Transverse colon (tissue), 4 donors: ENCODE measurements around the gene ZMYM4. TPM values are rescaled to one million over a fixed set of nuclear protein-coding genes. Genes with fewer than 3 reads are reported as not detected.

Source experiments
- DNase-seq: peaks from one replicate; pipeline ENCODE4 v3.0.0-alpha.2; 2019
- H3K27ac ChIP-seq, 4 donors: fragments of 200-600 bp; sonication (generic); 2 replicates each; pipeline ENCODE4 v1.5.1; 2016 to 2018; ENCODE audit warnings: inconsistent platforms in 4 of 4
- H3K27me3 ChIP-seq: fragments of 200-600 bp; sonication (generic); 2 replicates; pipeline ENCODE4 v1.5.1; 2017; ENCODE audit warnings: inconsistent platforms
- H3K36me3 ChIP-seq, 4 donors: fragments of 200-600 bp; sonication (generic); 2 replicates each; pipeline ENCODE4 v1.5.1; 2017 to 2019; ENCODE audit warnings: inconsistent platforms in 4 of 4
- H3K4me1 ChIP-seq, 4 donors: fragments of 200-600 bp; sonication (generic); 2 replicates each; pipeline ENCODE4 v1.5.1; 2017 to 2020; ENCODE audit warnings: inconsistent platforms in 4 of 4
- H3K4me3 ChIP-seq, 4 donors: fragments of 200-600 bp; sonication (generic); 1 replicate in 1 of 4; 2 replicates in 3 of 4; pipeline versions ENCODE4 v1.5.1 to v1.6.1; 2017 to 2019; ENCODE audit warnings: inconsistent platforms in 4 of 4
- H3K9me3 ChIP-seq, 2 donors: fragments of 200-600 bp; sonication (generic); 2 replicates each; pipeline ENCODE4 v1.5.1; 2017 to 2019; ENCODE audit warnings: inconsistent platforms in 2 of 2
- EP300 ChIP-seq: sonication (generic); formaldehyde crosslinking; IDR thresholded peaks from one replicate; pipeline ENCODE4 v1.6.1; 2017; ENCODE audit warnings: antibody characterized with exemption, low read depth
- POLR2A ChIP-seq: fragments of 450-650 bp; IDR thresholded peaks from one replicate; pipeline ENCODE4 v1.6.1; 2016; ENCODE audit warnings: antibody characterized with exemption, mild to moderate bottlenecking, moderate library complexity
- POLR2AphosphoS5 ChIP-seq, 3 donors: sonication (generic); formaldehyde crosslinking; IDR thresholded peaks; one replicate each; pipeline ENCODE4 v1.6.1; 2016; ENCODE audit warnings: antibody characterized with exemption in 3 of 3
- WGBS, 2 donors: methylation state at CpG; one replicate each; pipeline ENCODE4 v1.1.5; 2018; ENCODE audit warnings: low coverage in 1 of 2; 5-methylcytosine and 5-hydroxymethylcytosine counted together
- in situ Hi-C, 4 donors: fragments of 200-750 bp; cut with MboI; loops; one replicate each; pipeline versions ENCODE4 v1.15.0 to v1.15.1; 2017; ENCODE audit warnings: low sequenced_read_pairs in 3 of 4, low pct_ligation_motif_present in 1 of 4, low pct_unique_long_range_greater_than_20kb in 1 of 4
- intact Hi-C: fragments of 100-400 bp; cut with DNase I; formaldehyde crosslinking; loops from one replicate; pipeline ENCODE4 v1.15.1; 2023; ENCODE audit warnings: low total_unique reads
- total RNA-seq, 4 donors: library from RNA; depleted of rRNA; stranded (reverse); fragments of >200 nt; gene quantifications; one replicate each; pipeline ENCODE4 v1.1.0, GENCODE V29; 2016
- TF ChIP-seq, protein P1 (sequence below), 5 experiments: fragments of 200-600 bp in 3 of 5; fragments of 450-650 bp in 2 of 5; sonication (generic) in 3 of 5; IDR thresholded peaks; 1 replicate in 2 of 5; 2 replicates in 3 of 5; pipeline ENCODE4 v1.5.1; 2016 to 2017; ENCODE audit warnings: antibody characterized with exemption in 5 of 5, inconsistent platforms in 3 of 5, mild to moderate bottlenecking in 2 of 5, moderate library complexity in 1 of 5

ZMYM4 gene
- total RNA-seq, 4 donors from 2014 or later: 7.9 to 27.9 (median 25.5) TPM

DNA sequence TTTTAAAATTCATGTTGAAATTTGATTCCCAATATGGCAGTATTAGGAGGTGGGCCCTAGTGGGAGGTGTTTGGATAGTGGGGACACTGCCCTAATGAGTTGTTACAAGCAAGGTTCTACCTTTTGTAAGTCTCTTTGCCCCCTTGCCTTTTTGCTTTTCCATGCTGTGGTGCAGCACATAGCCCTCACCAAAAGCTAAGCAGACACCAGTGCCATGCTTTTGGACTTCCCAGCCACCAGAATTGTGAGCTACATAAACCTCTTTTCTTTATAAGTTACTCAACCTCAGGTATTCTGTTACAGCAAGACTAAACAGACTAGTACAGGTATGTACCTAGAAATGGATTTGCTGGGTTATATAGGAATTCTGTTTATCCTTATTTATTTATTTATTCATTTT is 13.7 kb downstream of the ZMYM4 start:
- TF ChIP-seq, protein P1, sequence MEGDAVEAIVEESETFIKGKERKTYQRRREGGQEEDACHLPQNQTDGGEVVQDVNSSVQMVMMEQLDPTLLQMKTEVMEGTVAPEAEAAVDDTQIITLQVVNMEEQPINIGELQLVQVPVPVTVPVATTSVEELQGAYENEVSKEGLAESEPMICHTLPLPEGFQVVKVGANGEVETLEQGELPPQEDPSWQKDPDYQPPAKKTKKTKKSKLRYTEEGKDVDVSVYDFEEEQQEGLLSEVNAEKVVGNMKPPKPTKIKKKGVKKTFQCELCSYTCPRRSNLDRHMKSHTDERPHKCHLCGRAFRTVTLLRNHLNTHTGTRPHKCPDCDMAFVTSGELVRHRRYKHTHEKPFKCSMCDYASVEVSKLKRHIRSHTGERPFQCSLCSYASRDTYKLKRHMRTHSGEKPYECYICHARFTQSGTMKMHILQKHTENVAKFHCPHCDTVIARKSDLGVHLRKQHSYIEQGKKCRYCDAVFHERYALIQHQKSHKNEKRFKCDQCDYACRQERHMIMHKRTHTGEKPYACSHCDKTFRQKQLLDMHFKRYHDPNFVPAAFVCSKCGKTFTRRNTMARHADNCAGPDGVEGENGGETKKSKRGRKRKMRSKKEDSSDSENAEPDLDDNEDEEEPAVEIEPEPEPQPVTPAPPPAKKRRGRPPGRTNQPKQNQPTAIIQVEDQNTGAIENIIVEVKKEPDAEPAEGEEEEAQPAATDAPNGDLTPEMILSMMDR (IDR thresholded peaks at IDR 0.05): no peak
- TF ChIP-seq POLR2A: no peak
- no peak for TF ChIP-seq EP300
- no peak for TF ChIP-seq POLR2AphosphoS5 (IDR thresholded peaks at IDR 0.05)

DNA sequence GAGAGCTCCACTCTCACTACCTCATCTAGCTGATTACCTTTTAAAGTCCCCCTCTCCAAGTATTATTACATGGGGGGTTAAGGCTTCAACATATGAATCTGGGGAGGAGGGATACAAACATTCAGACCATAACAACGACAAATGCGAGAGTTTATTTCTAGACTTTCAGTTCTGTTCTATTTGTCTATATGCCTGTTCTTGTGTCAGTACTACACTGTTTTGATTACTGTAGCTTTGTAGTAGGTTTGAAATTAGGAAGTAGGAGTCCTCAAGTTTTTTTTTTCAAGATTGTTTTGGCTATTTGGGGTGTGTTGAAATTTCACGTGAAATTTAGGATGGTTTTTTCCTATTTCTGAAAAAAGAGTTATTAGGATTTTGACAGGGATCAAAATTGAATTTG is 16.3 kb downstream of the ZMYM4 start:
- Histone ChIP-seq H3K9me3 (peaks cover 0 to 4% of the 10 kb centered on the region in 2 donors), H3K36me3 (peaks cover 0 to 6% (median 0%) of the 10 kb centered on the region in 4 donors), H3K27me3 (no peaks in the 10 kb centered on the region), H3K27ac (no peak overlapping the region), H3K4me1 (peaks cover 0 to 24% (median 11%) of the 10 kb centered on the region in 4 donors), H3K4me3 (no peak overlapping the region)
- in situ Hi-C loops: no loop called here
- TF ChIP-seq POLR2A (no peak), EP300 (no peak), POLR2AphosphoS5 (IDR thresholded peaks at IDR 0.05) (no peak)
- TF ChIP-seq, protein P1 (IDR thresholded peaks at IDR 0.05): no peak
- intact Hi-C loops: loop anchor here (5.0 kb wide), 1 partner anchor 78 kb away; no protein-coding TSS in a partner anchor
- no peak for DNase-seq
- 94 to 100% methylated on average over 3 of the region's 3 CpGs for WGBS, 2 donors

More for the DNA sequence above, 13.7 kb downstream of the ZMYM4 start:
- H3K4me3 ChIP-seq: no peak overlapping the region
- intact Hi-C loops: loop anchor here (5.0 kb wide), 1 partner anchor 75 kb away; no protein-coding TSS in a partner anchor
- H3K9me3 ChIP-seq: peaks cover 0 to 4% of the 10 kb centered on the region in 2 donors
- DNase-seq: no peak
- in situ Hi-C loops: no loop called here
- no peaks in the 10 kb centered on the region for H3K27me3 ChIP-seq
- H3K27ac ChIP-seq: no peak overlapping the region
- H3K36me3 ChIP-seq: peaks cover 0 to 6% (median 0%) of the 10 kb centered on the region in 4 donors
- peaks cover 0 to 2% (median 0%) of the 10 kb centered on the region in 4 donors for H3K4me1 ChIP-seq

DNA sequence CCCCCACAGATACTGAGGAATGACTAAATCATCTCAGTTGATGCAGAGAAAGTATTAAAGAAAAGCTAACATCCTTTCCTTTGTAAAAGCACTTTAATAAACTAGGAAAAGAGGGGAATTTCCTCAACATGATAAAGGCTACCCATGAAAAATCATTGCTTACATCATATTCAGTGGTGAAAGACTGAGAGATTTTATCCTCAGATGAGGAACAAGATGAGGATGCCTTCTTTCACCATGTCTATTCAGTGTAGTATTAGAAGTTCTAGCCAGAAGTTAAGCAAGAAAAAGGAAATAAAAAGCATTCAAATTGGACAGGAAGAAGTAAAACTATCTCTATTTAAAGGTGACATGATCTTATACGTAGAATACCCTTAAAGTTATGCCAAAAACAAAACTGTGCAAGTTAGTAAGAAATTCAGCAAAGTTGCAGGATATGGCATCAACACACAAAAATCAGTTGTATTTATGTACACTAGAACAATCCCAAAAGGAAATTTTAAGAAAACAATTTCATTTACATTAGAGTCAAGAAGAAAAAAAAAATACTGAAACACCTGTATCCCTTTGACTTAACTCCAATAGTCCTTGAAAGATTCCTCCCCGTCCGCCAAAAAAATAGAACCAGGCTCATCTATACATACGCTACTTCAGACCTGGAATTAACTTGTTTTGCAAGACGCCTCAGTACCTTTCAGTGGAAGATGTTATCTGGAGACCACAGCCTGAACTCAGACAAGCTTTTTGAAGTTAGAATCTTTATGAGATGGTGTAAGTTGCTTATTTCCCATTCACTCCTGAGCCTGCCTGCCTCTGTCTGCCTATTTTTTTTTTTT is 17.5 kb downstream of the ZMYM4 start:
- WGBS, 2 donors: 96% methylated on average over 5 of the region's 5 CpGs
- intact Hi-C loops (no loop called here), in situ Hi-C loops (no loop called here)
- TF ChIP-seq POLR2A (no peak), POLR2AphosphoS5 (IDR thresholded peaks at IDR 0.05) (no peak), EP300 (no peak)
- TF ChIP-seq, protein P1 (IDR thresholded peaks at IDR 0.05): no peak
- peaks cover 0 to 4% of the 10 kb centered on the region in 2 donors for H3K9me3 ChIP-seq
- H3K36me3 ChIP-seq: peaks cover 0 to 6% (median 0%) of the 10 kb centered on the region in 4 donors
- H3K4me3 ChIP-seq: no peak overlapping the region
- no peak for DNase-seq
- H3K27ac ChIP-seq: no peak overlapping the region
- peaks cover 0 to 26% (median 11%) of the 10 kb centered on the region in 4 donors for H3K4me1 ChIP-seq
- H3K27me3 ChIP-seq: no peaks in the 10 kb centered on the region

DNA sequence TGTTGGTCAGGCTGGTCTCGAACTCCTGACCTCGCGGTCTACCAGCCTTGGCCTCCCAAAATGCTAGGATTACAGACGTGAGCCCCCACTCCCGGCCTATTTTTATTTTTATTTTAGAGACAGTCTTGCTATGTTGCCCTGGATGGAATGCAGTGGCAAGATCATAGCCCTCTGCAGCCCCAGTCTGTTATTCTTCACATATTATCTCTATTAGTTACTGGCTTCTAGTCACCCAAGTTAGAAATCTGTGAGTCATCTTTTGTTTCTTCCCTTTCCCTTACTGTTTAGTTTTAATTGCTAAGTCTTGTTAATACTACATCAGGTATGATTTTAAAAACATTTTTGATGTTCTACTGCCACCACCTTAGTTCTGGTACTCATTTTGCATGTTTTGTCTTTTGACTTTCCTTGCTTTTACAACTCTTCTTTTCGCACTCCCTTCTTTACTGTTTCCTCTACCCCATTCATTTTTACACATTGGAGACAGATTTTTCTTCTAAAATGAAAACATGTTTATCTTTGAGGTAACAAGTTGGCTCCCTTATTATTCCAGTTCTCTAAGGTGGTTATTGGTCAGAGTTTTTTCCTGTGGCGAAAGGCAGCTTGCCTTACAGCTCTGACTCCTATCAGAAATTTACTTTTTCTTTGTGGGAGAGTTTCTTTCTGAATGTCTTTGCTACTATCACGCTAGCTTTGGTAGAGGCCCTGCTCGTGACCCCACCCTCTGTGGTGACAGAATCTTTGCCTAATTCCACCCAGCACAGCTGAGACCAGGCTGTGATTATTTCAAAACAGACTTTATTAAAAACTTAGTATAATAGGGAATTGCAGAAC is 19.5 kb downstream of the ZMYM4 start:
- Histone ChIP-seq H3K27ac (peak overlapping the region in 2 of 4 donors; percentile 4 to 22), H3K4me3 (no peak overlapping the region), H3K4me1 (peaks cover 0 to 26% (median 11%) of the 10 kb centered on the region in 4 donors), H3K36me3 (peaks cover 0 to 6% (median 0%) of the 10 kb centered on the region in 4 donors), H3K9me3 (no peaks in the 10 kb centered on the region), H3K27me3 (no peaks in the 10 kb centered on the region)
- in situ Hi-C loops (no loop called here), intact Hi-C loops (no loop called here)
- no peak for DNase-seq
- TF ChIP-seq POLR2A (no peak), EP300 (no peak), POLR2AphosphoS5 (IDR thresholded peaks at IDR 0.05) (no peak)
- TF ChIP-seq, protein P1 (IDR thresholded peaks at IDR 0.05): no peak
- WGBS, 2 donors: 68 to 85% methylated on average over 4 to 9 of the region's 9 CpGs
